ENCODE data around the gene SLC22A3. TPM values are rescaled to one million over a fixed set of nuclear protein-coding genes. Genes with fewer than 3 reads are reported as not detected.

The SLC22A3 gene
- total and polyA plus RNA-seq, 2 of the 4 experiments (the other 2 are of a cell fraction) = not detected

DNA sequence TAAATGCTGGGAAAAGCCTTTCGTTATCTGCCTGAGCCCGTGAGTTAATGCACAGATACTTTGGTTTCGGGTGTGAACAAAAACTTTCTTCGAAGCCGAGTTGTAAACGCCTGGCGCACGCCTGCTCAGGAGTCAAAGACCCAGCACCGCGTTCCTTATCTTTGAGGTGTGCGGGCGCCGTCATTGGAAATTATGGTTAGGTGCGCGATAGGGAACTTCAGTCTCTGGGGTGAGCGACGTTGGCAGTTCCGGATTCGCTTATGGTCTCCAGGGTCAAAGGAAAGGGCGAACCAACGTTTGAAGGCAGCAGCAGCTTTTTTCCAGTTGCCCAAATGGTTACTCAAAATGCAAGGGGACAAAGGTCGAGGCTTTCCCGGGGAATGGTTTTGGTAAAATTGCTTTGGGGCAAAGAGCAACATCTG, 853 bp downstream of the SLC22A3 start:
- no peak overlapping the region for H3K23ac ChIP-seq (ENCODE audit: low read depth, low read length)
- H3K9me3 ChIP-seq (ENCODE audit: control insufficient read depth, insufficient read depth, low read length) = peaks cover 7% of the 10 kb centered on the region; the same call in 1 of the 2 replicates
- no peak overlapping the region for H3K14ac ChIP-seq (replicated peaks; ENCODE audit: low read depth, low read length)
- no peaks in the 10 kb centered on the region; the same call in 1 of the 2 replicates for H3K9me1 ChIP-seq (ENCODE audit: insufficient read depth, low read length)
- 1% methylated on average over 19 of the region's 23 CpGs; no CpG with 5 or more reads in 1 of the 2 experiments for WGBS, 2 experiments (ENCODE audit: extremely low coverage in 2 of 2, insufficient read length in 1 of 2)
- H4K91ac ChIP-seq (ENCODE audit: insufficient read depth, low read depth, low read length) = no peak overlapping the region
- intact Hi-C loops (cut with micrococcal nuclease) = no loop called here
- H4K8ac ChIP-seq (ENCODE audit: low read depth in 2 of 2, low read length in 2 of 2) = no peak overlapping the region
- no peak overlapping the region for H2AK5ac ChIP-seq (ENCODE audit: low read depth, low read length)
- H3K27ac ChIP-seq (ENCODE audit: insufficient read depth, low read length) = no peak overlapping the region
- BruUV-seq (replicated peaks) = no TSS peak
- DNase-seq (no peak), ATAC-seq (ENCODE audit: low read depth) (no peak)
- H3K56ac ChIP-seq (ENCODE audit: extremely low read depth, insufficient read depth, low read length) = no peak overlapping the region
- no peak overlapping the region for H3K18ac ChIP-seq (ENCODE audit: low read depth, low read length)
- CTCF ChIA-PET = no interaction called here
- H3K36me3 ChIP-seq (ENCODE audit: control insufficient read depth, insufficient read depth, low read length) = no peaks in the 10 kb centered on the region
- no peak overlapping the region for H2AK9ac ChIP-seq (replicated peaks; ENCODE audit: low read depth, low read length, poor library complexity)
- no peak overlapping the region for H2BK5ac ChIP-seq (ENCODE audit: low read depth, low read length, poor library complexity, severe bottlenecking)
- H4K5ac ChIP-seq (ENCODE audit: low read depth, low read length) = no peak overlapping the region
- H3K4ac ChIP-seq (ENCODE audit: low read depth, low read length) = no peak overlapping the region
- H3K4me1 ChIP-seq (ENCODE audit: control insufficient read depth, insufficient read depth, low read length) = no peaks in the 10 kb centered on the region; the same call in 1 of the 2 replicates
- dilution Hi-C loops (cut with HindIII; ENCODE audit: low sequenced_read_pairs, unreplicated experiment) = no loop called here
- H4K20me1 ChIP-seq (ENCODE audit: insufficient read depth, low read length) = no peaks in the 10 kb centered on the region
- H3K9ac ChIP-seq (ENCODE audit: low read depth, low read length) = no peak overlapping the region
- H3K4me2 ChIP-seq (ENCODE audit: low read depth, low read length) = peak overlapping the region; percentile 72
- in situ Hi-C loops (cut with MboI; ENCODE audit: low sequenced_read_pairs) = no loop called here
- no peak overlapping the region for H2BK15ac ChIP-seq (ENCODE audit: low read depth, low read length)
- POLR2A ChIA-PET (ENCODE audit: unreplicated experiment) = no interaction called here
- H3K27me3 ChIP-seq (ENCODE audit: control insufficient read depth, insufficient read depth, low read length) = peaks cover 24% of the 10 kb centered on the region
- H2BK120ac ChIP-seq (ENCODE audit: low read depth, low read length) = no peak overlapping the region
- H3K4me3 ChIP-seq (ENCODE audit: insufficient read depth, low read depth, low read length) = peak overlapping the region; percentile 17; the same call in 1 of the 2 replicates
- no peaks in the 10 kb centered on the region for H3K79me1 ChIP-seq (ENCODE audit: low read depth in 1 of 2, low read length in 2 of 2)
- TF ChIP-seq, protein P1, sequence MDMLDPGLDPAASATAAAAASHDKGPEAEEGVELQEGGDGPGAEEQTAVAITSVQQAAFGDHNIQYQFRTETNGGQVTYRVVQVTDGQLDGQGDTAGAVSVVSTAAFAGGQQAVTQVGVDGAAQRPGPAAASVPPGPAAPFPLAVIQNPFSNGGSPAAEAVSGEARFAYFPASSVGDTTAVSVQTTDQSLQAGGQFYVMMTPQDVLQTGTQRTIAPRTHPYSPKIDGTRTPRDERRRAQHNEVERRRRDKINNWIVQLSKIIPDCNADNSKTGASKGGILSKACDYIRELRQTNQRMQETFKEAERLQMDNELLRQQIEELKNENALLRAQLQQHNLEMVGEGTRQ (IDR thresholded peaks at IDR 0.05; ENCODE audit: low read depth, low read length) = no peak
- H2AFZ ChIP-seq (replicated peaks; ENCODE audit: low read length, poor library complexity) = peak overlapping the region; percentile 13
- no peak overlapping the region for H2BK20ac ChIP-seq (ENCODE audit: low read depth, low read length)
